Measurements from ENCODE around the gene HOXC10. TPM values are rescaled to one million over a fixed set of nuclear protein-coding genes. Genes with fewer than 3 reads are reported as not detected.
A peak's percentile ranks its signal among the peaks of the same experiment; 100 is the strongest.

Gene HOXC10
- total RNA-seq, 6 experiments from 2014 or later = 0.33 to 1.4 (median 1.3) TPM; not detected in 1

GRCh38 chr12:53970451-53970850 is 14.5 kb upstream of the HOXC10 start:
- Mint-ChIP-seq H3K27me3 (ENCODE audit: insufficient read depth) (peaks cover 71% of the 10 kb centered on the region), H3K27ac (no peak overlapping the region), H3K4me3 (no peak overlapping the region), H3K4me1 (ENCODE audit: low read depth) (peaks cover 15% of the 10 kb centered on the region), H3K9me3 (no peaks in the 10 kb centered on the region), H3K36me3 (ENCODE audit: low read depth) (no peaks in the 10 kb centered on the region)
- DNase-seq = no peak
- TF ChIP-seq CTCF (IDR thresholded peaks at IDR 0.05) = no peak

- TF ChIP-seq CTCF (IDR thresholded peaks at IDR 0.05) = no peak
- no peak for DNase-seq
- Mint-ChIP-seq H3K9me3 (no peaks in the 10 kb centered on the region), H3K4me1 (ENCODE audit: low read depth) (peaks cover 10% of the 10 kb centered on the region; the same call in 1 of the 2 replicates), H3K36me3 (ENCODE audit: low read depth) (no peaks in the 10 kb centered on the region), H3K27ac (no peak overlapping the region), H3K4me3 (no peak overlapping the region), H3K27me3 (ENCODE audit: insufficient read depth) (peaks cover 69% of the 10 kb centered on the region)
Observed at GRCh38 chr12:53971129-53971528, 13.8 kb upstream of the HOXC10 start.

GRCh38 chr12:53971686-53972085 is 13.3 kb upstream of the HOXC10 start:
- no peaks in the 10 kb centered on the region for H3K9me3 Mint-ChIP-seq
- no peak for TF ChIP-seq CTCF (IDR thresholded peaks at IDR 0.05)
- peaks cover 5% of the 10 kb centered on the region; the same call in 1 of the 2 replicates for H3K4me1 Mint-ChIP-seq (ENCODE audit: low read depth)
- H3K36me3 Mint-ChIP-seq (ENCODE audit: low read depth) = no peaks in the 10 kb centered on the region
- no peak overlapping the region for H3K27ac Mint-ChIP-seq
- H3K4me3 Mint-ChIP-seq = no peak overlapping the region
- peaks cover 67% of the 10 kb centered on the region for H3K27me3 Mint-ChIP-seq (ENCODE audit: insufficient read depth)
- DNase-seq = no peak

- H3K27ac Mint-ChIP-seq = no peak overlapping the region
- H3K36me3 Mint-ChIP-seq (ENCODE audit: low read depth) = no peaks in the 10 kb centered on the region
- H3K27me3 Mint-ChIP-seq (ENCODE audit: insufficient read depth) = peaks cover 65% of the 10 kb centered on the region
- TF ChIP-seq CTCF (IDR thresholded peaks at IDR 0.05) = no peak
- H3K9me3 Mint-ChIP-seq = no peaks in the 10 kb centered on the region
- DNase-seq = no peak
- H3K4me3 Mint-ChIP-seq = peak overlapping the region; percentile 85; the same call in 1 of the 2 replicates
- peaks cover 5% of the 10 kb centered on the region; the same call in 1 of the 2 replicates for H3K4me1 Mint-ChIP-seq (ENCODE audit: low read depth)
Observed at GRCh38 chr12:53972152-53972702, 12.7 kb upstream of the HOXC10 start.

GRCh38 chr12:53972722-53973235 is 12.2 kb upstream of the HOXC10 start, which contains the start of gene HOXC11:
TSS of gene HOXC11 (plus strand) at chr12:53973126. CDS start at chr12:53973242, 116 bp downstream.
- H3K36me3 Mint-ChIP-seq (ENCODE audit: low read depth) = no peaks in the 10 kb centered on the region
- H3K4me3 Mint-ChIP-seq = peak within 1 kb of the TSS; percentile 85
- peak within 1 kb of the TSS; percentile 65; the same call in 1 of the 2 replicates for H3K27ac Mint-ChIP-seq
- TF ChIP-seq CTCF (IDR thresholded peaks at IDR 0.05) = no peak
- DNase-seq = no peak
- peaks cover 5% of the 10 kb centered on the region; the same call in 1 of the 2 replicates for H3K4me1 Mint-ChIP-seq (ENCODE audit: low read depth)
- peaks cover 59% of the 10 kb centered on the region for H3K27me3 Mint-ChIP-seq (ENCODE audit: insufficient read depth)
- no peaks in the 10 kb centered on the region for H3K9me3 Mint-ChIP-seq

All from HFFc6 (cell line).